Right renal cortex interstitium (tissue), 3 donors: ENCODE results near the gene SURF6. TPM values are rescaled to one million over a fixed set of nuclear protein-coding genes. Genes with fewer than 3 reads are reported as not detected.
"Not testable (repeated sequence)": the region's sequence is repeated elsewhere in the genome, so short reads cannot be mapped to it uniquely, and the experiment has no call there.

Experiments used
- DNase-seq, 3 donors: peaks; one replicate each; pipeline ENCODE4 v3.0.0-alpha.2; 2013; ENCODE audit warnings: low read depth in 3 of 3, low spot score in 2 of 3
- polyA plus RNA-seq, 3 donors: library from polyadenylated mRNA; unstranded; fragments of 120-200 nt; gene quantifications; one replicate each; pipeline ENCODE4 v1.2.1, GENCODE V29; 2013; ENCODE audit not compliant: insufficient read length in 3 of 3

SURF6 gene
- polyA plus RNA-seq, 3 donors: 23.4 to 27.3 (median 27.2) TPM

DNA sequence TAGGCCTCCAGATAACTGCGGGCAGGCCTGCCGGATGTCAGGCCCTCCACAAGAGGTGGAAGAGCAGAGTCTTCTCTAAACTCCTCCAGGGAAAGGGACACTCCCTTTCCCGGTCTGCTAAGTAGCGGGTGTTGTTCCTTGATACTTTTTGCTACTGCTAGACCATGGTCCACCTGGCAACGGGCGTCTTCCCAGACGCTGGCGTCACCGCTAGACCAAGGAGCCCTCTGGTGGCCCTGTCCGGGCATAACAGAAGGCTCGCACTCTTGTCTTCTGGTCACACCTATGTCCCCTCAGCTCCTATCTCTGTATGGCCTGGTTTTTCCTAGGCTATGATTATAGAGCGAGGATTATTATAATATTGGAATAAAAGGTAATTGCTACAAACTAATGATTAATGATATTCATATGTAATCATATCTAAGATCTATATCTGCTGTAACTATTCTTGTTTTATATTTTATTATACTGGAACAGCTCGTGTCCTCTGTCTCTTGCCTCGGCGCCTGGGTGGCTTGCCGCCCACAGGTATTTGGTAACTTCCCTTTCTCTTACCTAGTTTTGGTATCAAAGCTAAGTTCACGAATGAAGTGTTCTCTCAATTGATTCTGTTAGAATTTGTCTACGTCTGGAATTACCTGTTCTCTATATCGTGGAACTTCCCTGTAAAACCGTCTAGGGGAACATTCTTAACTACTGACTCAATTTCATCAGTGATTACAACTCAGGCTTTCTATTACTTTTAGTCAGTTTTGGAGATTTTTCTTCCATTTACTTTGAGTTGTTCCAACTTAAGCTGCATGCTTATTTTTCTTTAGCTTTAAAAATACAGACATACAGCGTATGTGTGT lies 6.5 kb downstream of the SURF6 start:
- DNase-seq: not testable (repeated sequence)

- DNase-seq: no peak
Observed at GRCh38 chr9:133327834-133328484, 8.0 kb downstream of the SURF6 start.

DNA sequence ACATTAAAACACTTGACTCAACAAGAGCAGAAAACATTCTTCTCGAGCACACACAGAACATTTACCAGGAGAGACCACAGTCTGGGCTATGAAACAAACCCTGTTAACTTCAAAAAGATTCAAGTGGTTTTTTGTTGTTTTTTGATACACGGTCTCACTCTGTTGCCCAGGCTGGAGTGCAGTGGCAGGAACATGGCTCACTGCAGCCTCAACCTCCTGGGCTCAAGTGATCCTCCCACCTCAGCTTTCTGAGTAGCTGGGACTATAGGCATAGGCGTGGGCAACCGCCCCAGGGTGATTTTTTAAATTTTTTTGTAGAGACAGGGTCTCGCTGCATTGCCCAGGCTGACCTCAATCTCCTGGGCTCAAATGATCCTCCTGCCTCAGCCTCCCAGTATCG lies 9.0 kb downstream of the SURF6 start:
- not testable (repeated sequence) for DNase-seq

DNA sequence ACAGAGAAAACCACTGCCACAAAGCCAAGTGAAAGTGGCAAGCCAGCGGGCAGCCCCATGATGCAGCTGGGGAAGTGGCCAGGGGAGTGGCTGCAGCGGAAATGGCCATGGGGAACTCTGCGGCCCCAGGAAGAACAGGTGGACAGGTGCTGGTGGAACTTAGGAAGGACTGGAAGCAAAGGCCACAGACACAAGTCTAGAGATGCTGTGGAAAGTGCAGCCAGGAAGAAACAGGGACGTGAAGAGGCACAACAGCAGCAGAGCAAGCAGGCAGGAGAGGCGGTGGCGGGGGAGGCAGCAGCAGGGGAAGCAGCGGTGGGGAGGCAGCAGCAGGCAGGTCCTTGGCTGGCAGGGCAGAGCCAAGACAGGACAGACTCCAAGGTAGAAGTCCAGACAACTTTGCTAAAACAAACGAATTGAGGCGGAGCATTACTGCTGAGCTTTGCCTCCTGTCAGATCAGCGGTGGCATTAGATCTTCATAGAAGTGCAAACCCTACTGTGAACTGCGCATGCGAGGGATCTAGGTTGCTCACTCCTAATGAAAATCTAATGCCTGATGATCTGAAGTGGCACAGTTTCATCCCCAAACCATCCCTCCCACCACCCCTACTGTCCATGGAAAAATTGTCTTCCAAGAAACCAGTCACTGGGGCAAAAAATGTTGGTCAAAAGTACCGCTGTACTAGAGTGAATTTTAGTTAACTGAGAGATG lies 11.8 kb downstream of the SURF6 start:
- no peak for DNase-seq

GRCh38 chr9:133323211-133323610 lies 12.8 kb downstream of the SURF6 start:
- no peak for DNase-seq

- DNase-seq: no peak
Observed at GRCh38 chr9:133322701-133323100, 13.3 kb downstream of the SURF6 start.

- DNase-seq: no peak
Observed at GRCh38 chr9:133321411-133321935, 14.5 kb downstream of the SURF6 start.

GRCh38 chr9:133320421-133320881 lies 15.5 kb downstream of the SURF6 start:
- no peak for DNase-seq

DNA sequence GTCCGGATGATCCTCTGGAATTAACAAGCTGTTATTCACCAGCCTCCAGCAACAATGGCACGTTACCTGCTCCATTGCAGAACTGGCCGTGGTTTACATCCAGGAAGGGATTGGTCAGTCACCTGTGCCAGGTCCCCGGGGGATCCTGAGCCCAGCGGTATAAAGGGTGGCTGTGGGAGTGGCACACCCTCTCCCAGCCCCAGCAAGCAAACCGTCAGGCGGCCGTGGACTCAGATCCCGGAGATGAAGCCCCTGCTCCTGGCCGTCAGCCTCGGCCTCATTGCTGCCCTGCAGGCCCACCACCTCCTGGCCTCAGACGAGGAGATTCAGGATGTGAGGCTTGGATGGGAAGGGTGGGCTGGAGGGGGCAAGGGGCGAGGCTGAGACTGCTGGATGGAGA lies 18.4 kb downstream of the SURF6 start:
- not testable (repeated sequence) for DNase-seq

- no peak for DNase-seq
Observed at GRCh38 chr9:133315997-133316396, 20.0 kb downstream of the SURF6 start.

DNA sequence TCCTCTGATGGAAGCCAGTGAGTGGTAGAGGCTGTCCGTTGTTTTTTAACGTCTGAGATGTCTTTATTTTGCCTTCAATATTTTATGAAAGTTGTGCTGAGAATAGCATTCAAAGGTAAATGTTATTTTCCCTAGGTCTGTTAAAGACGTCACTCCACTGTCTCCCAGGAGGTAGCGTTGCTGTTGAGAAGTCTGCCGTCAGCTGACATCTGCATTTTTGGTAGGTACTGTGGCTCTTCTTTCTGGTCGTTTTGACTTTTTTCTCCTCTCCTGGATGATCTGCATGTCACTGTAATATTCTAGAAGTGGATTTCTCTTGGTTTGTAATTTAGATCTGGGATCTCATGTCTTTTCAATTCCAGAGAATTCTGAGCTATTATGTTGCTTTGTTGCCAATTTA lies 26.4 kb downstream of the SURF6 start:
- no peak for DNase-seq

GRCh38 chr9:133307301-133307700 lies 28.7 kb downstream of the SURF6 start:
- no peak for DNase-seq

DNA sequence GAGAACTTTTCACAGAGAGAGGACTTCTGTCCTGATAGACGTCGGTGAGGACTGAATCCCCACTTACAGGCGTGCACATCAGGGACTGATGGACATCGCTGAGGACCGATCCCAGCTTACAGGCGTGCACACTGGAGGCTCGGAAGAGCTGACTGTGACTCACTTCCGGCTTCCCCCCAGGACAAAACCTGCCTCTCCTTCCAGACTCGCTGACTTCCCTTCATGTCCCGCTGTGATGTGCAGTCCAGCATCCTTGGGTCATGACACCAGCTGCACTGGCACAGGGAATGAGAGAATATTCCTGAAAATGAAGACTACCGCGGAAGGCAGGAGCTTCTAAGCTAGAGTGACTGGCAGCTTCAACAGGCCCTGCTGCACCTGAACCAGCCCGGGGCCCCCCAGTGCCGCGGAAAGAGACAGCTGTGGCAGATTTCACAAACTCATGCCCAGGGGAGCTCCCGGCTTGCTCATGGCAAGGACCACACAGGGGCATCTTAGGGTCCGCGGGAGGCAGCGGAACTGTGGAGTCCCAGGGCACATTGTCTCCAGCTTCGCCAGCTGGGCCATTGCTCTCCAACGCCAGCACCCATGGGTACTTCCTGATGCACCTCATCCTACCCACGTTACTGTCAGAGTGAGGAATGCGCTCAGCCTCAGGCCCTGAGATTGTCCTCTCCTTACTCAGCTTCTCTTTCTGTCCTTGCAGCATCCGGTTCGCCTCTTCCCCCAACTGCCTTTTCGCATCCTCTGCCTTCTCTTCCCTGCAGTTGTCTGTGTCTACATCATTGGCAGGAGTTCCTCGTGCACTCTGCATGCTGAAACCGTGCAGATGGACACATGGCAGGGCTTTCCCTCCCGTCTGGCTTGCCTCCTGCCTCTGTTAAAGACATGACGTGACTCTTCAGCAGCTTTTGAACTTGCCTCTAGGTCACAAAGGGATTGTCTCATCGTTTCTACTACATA lies 29.5 kb downstream of the SURF6 start:
- DNase-seq: no peak

GRCh38 chr9:133305731-133306130 lies 30.3 kb downstream of the SURF6 start:
- no peak for DNase-seq

DNA sequence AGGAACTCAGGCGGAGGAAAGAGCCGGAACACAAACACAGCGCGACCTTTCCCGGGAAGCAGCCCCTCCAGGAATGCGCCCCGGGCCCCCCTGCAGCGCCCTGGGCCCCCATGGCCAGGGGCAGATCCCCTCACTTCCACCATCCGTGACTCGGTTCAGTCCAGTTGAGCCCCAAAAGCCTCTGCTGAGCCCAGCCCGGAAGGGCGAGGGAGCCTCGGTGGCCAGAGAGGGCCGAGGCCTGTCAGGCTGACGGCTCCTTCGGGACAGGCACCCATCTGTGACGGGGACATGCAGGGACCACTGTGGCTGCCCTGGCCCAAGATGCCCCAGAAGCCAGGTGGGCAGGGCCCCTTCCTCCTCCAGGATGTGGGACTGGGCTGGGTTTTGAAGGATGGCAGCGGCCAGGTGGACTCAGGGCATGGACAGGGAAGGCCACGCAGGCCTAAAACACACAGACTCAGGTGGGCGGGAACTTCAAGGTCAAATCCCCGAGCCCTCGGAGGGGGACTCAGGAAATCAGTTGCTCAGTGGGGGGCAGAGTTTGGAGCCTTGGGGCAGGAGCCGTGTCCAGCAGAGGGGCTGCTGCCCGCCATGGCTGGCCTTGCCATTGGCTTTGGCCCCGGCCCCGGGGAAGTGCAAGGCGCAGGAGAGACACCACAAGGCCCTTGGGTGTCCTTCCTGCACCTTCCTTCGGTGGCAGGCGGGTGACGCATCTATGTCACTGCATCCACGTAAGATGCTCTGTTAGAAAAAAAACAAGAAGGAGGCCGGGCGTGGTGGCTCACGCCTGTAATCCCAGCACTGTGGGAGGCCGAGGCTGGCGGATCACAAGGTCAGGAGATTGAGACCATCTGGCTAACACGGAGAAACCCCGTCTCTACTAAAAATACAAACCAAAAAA lies 31.3 kb downstream of the SURF6 start:
- DNase-seq: no peak

GRCh38 chr9:133304158-133304470 lies 31.9 kb downstream of the SURF6 start:
- no peak for DNase-seq

GRCh38 chr9:133303266-133304157 lies 32.5 kb downstream of the SURF6 start:
- DNase-seq: no peak
